Spleen (tissue), 7 donors: ENCODE results near the gene GYS1.
"Not testable (repeated sequence)": the region's sequence is repeated elsewhere in the genome, so short reads cannot be mapped to it uniquely, and the experiment has no call there.

Experiments
- CTCF ChIP-seq, 11 experiments: fragments of 200-600 bp in 7 of 11; fragments of 450-650 bp in 4 of 11; sonication (generic) in 4 of 11; IDR thresholded peaks in 8 of 11; conservative IDR thresholded peaks in 3 of 11; 1 replicate in 7 of 11; 2 replicates in 4 of 11; pipeline versions ENCODE4 v1.4.0 to v1.8.0; 2016 to 2021; ENCODE audit warnings: antibody characterized with exemption in 11 of 11, inconsistent platforms in 4 of 11, mild to moderate bottlenecking in 1 of 11
- POLR2AphosphoS5 ChIP-seq, 3 donors: sonication (generic); formaldehyde crosslinking; IDR thresholded peaks; one replicate each; pipeline ENCODE4 v1.5.1; 2017; ENCODE audit warnings: antibody characterized with exemption in 3 of 3
- donor health status: DM: no; HTN: no; CAD: no; lungs with moderate emphysema.
- donor health status: DM: no; HTN: no; CAD: no.
- donor health status: DM: no; HTN: no; CAD: no.

- not testable (repeated sequence) for TF ChIP-seq POLR2AphosphoS5 (IDR thresholded peaks at IDR 0.05); CTCF (IDR thresholded peaks at IDR 0.05 in 8 of 11, conservative IDR thresholded peaks at IDR 0.05 in 3 of 11)
Measured at GRCh38 chr19:49025599-49025998, 32.5 kb upstream of the GYS1 start.
